ENCODE results near the gene ATP6AP1.
A peak's percentile ranks its signal among the peaks of the same experiment; 100 is the strongest.

Gene ATP6AP1

GRCh38 chrX:154430479-154430878 lies 2.0 kb downstream of the ATP6AP1 start:
- no peak for DNase-seq (ENCODE audit: low read depth in 2 of 2)

- no peak for DNase-seq (ENCODE audit: low read depth in 2 of 2)
These were observed 2.4 kb downstream of the ATP6AP1 start for GRCh38 chrX:154430916-154431315.

GRCh38 chrX:154431341-154431740 lies 2.9 kb downstream of the ATP6AP1 start:
- DNase-seq (ENCODE audit: low read depth in 2 of 2): no peak

GRCh38 chrX:154432210-154432609 lies 3.7 kb downstream of the ATP6AP1 start:
- no peak for DNase-seq (ENCODE audit: low read depth in 2 of 2)

- DNase-seq (ENCODE audit: low read depth in 2 of 2): no peak
These were observed 5.1 kb downstream of the ATP6AP1 start for GRCh38 chrX:154433605-154434004.

GRCh38 chrX:154434394-154435168 lies 6.1 kb downstream of the ATP6AP1 start:
- no peak for DNase-seq (ENCODE audit: low read depth in 2 of 2)

- no peak for DNase-seq (ENCODE audit: low read depth in 2 of 2)
These were observed 6.8 kb downstream of the ATP6AP1 start for GRCh38 chrX:154435171-154435733.

- no peak for DNase-seq (ENCODE audit: low read depth in 2 of 2)
These were observed 8.0 kb downstream of the ATP6AP1 start for GRCh38 chrX:154436374-154436982.

GRCh38 chrX:154436983-154437752 lies 8.7 kb downstream of the ATP6AP1 start, which contains the start of gene GDI1:
Gene GDI1 (plus strand): TSS chrX:154437154. CDS start chrX:154437255, 101 bp downstream.
- no peak for DNase-seq (ENCODE audit: low read depth in 2 of 2)

- no peak for DNase-seq (ENCODE audit: low read depth in 2 of 2)
These were observed 9.8 kb downstream of the ATP6AP1 start for GRCh38 chrX:154437971-154438893.

- no peak for DNase-seq (ENCODE audit: low read depth in 2 of 2)
These were observed 11.4 kb downstream of the ATP6AP1 start for GRCh38 chrX:154439841-154440240.

- DNase-seq (ENCODE audit: low read depth in 2 of 2): no peak
These were observed 12.3 kb downstream of the ATP6AP1 start for GRCh38 chrX:154440623-154441357.

GRCh38 chrX:154441564-154441963 lies 13.1 kb downstream of the ATP6AP1 start:
- DNase-seq (ENCODE audit: low read depth in 2 of 2): no peak

- no peak for DNase-seq (ENCODE audit: low read depth in 2 of 2)
These were observed 13.7 kb downstream of the ATP6AP1 start for GRCh38 chrX:154441984-154442707.

- no peak for DNase-seq (ENCODE audit: low read depth in 2 of 2)
These were observed 15.0 kb downstream of the ATP6AP1 start for GRCh38 chrX:154443479-154443910.

GRCh38 chrX:154443992-154444754 lies 15.7 kb downstream of the ATP6AP1 start, which contains the start of gene FAM50A:
Gene FAM50A (plus strand): TSS chrX:154444141. CDS start chrX:154444236, 95 bp downstream.
- peak; percentile 41 to 61 for DNase-seq (ENCODE audit: low read depth in 2 of 2)

- no peak for DNase-seq (ENCODE audit: low read depth in 2 of 2)
These were observed 16.3 kb downstream of the ATP6AP1 start for GRCh38 chrX:154444755-154445246.

- no peak for DNase-seq (ENCODE audit: low read depth in 2 of 2)
These were observed 17.3 kb downstream of the ATP6AP1 start for GRCh38 chrX:154445776-154446175.

- no peak for DNase-seq (ENCODE audit: low read depth in 2 of 2)
These were observed 18.0 kb downstream of the ATP6AP1 start for GRCh38 chrX:154446430-154446829.
